Measurements from ENCODE around the gene RPS29.
"Not testable (repeated sequence)": the region's sequence is repeated elsewhere in the genome, so short reads cannot be mapped to it uniquely, and the experiment has no call there.

RPS29 gene

GRCh38 chr14:49585803-49586672 lies at the start of gene RPS29:
RPS29 (minus strand) TSS chr14:49586380; CDS start chr14:49586346, 34 bp downstream.
- DNase-seq (ENCODE audit: low read depth in 3 of 3): peak; percentile 95 to 98 (median 98)

GRCh38 chr14:49634547-49635334 lies 48.6 kb upstream of the RPS29 start, which contains the start of gene DNAAF2:
DNAAF2 (minus strand) TSS chr14:49635244; CDS start chr14:49635149, 95 bp downstream.
- peak; percentile 43 to 49 (median 45) for DNase-seq (ENCODE audit: low read depth in 3 of 3)

DNA sequence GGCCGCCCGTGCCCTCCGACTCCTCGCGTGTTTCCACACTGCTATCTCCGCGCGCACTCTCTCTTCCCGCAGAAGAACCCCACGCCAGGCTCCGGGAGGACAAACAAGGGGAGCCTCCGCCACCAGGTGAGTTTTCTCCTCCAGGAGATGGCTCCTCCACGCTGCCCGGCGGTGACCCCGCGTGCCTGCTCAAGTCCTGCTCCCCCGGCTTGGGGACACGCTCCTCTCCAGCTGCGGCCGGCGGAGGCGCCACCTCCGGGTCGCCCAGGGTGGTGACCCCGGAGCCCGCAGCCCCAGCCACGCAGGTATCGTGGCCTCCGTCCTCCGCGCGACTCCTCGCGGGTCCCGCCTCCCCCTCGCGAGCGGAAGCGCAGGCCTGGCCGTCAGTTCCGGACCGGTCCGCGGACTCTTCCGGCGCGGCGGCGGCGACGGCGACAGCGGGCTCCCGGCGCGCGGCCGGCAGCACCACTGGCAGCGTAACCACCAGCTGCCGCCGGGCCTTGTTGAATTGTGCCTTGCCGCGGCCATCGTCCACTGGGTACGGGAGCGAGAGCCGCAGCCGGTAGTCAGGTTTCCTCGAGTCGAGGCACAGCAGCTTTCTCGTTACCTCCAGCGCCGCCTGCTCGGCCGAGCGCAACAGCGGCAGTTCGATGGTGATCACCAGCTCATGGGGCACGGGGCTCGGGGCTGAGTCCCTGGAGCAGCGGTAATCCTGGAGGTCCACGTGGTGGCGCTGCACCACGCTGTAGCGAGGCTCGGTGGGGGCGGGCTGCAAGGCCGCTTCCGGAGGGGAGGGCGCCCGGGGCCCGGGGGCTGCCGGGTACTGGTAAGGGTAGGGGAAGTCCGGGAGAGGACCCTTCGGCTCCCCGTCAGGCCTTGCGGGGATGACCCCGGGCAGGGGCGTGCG lies 47.7 kb upstream of the RPS29 start:
- DNase-seq (ENCODE audit: low read depth in 3 of 3): peak; percentile 88 to 92 (median 91)

- no peak for DNase-seq (ENCODE audit: low read depth in 3 of 3)
Observed at GRCh38 chr14:49623941-49624839, 38.0 kb upstream of the RPS29 start.

DNA sequence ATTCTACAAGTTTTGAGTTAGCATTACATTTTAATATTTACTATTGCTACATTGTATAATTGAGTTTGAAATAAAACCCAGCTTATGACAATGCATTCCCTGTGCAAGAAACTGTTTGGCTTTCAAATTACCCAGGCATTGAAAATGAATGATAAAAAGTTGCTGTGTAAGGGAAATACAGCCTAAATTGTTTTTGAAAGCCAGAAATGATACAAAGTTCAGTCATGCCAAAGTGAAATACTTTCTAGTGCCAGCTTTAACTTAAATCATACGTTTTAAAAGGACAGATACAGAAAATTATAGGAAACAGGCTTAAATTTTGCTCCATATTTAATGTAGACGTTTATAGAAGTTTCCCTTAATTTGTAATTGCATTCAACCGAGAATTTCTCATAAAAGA lies 37.2 kb upstream of the RPS29 start:
- no peak for DNase-seq (ENCODE audit: low read depth in 3 of 3)

- no peak for DNase-seq (ENCODE audit: low read depth in 3 of 3)
Observed at GRCh38 chr14:49622022-49622607, 35.9 kb upstream of the RPS29 start.

- DNase-seq (ENCODE audit: low read depth in 3 of 3): no peak
Observed at GRCh38 chr14:49621114-49621881, 35.1 kb upstream of the RPS29 start.

DNA sequence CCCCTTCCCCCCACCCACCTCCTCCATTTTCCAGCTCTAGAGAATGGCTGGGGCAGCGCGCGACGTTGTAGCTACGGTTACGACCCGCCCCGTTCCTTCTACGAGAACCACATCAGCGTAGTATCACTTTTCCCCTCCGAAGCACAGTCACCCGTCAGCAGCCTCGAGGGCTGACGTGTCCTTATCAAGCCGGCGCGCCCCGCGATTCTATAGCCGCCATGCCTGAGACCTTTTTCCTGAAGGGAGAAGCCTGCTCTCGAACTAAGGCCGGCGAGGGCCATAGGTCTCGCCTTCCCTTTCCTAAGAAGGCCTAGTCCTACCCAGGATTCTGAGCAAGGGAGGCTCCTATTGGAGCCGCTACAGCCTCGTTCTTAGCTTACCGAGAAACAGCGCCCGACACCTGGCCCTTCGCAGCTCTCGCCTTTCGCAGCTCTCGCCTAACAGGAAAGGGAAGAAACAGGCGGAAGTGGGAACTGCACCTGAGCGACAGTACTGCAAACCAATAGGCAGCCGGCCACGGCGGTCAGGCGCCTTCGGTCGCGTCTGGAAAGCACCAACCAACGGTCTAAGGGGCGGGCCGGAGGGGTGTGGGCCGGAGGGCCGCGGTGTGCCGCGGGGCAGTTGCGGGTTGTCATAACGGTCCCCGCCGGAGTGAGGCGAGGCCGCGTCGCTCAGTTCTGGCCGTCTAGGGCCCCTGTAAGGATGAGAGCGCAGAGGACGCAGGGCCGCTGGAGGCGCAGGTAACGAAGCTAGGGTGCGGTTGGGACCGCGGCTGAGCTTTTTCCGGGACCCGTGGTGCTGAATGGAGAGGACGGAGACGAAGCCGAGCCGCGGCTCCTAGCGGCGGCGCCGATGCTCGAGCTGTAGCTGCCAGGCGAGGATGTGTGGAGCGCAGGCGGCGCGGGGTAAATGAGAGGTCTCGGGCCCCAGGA lies 34.3 kb upstream of the RPS29 start, which contains the start of the genes MGAT2 and RPL36AL:
Gene MGAT2 (plus strand): TSS at position 618 of the 932 bp plus-strand sequence. CDS start 470 bp downstream, outside the sequence.
Gene RPL36AL (minus strand): TSS at position 445 of the 932 bp plus-strand sequence. CDS start 1,522 bp downstream, outside the sequence.
- peak; percentile 84 to 92 (median 89) for DNase-seq (ENCODE audit: low read depth in 3 of 3)

GRCh38 chr14:49619730-49620129 lies 33.5 kb upstream of the RPS29 start:
- no peak for DNase-seq (ENCODE audit: low read depth in 3 of 3)

DNA sequence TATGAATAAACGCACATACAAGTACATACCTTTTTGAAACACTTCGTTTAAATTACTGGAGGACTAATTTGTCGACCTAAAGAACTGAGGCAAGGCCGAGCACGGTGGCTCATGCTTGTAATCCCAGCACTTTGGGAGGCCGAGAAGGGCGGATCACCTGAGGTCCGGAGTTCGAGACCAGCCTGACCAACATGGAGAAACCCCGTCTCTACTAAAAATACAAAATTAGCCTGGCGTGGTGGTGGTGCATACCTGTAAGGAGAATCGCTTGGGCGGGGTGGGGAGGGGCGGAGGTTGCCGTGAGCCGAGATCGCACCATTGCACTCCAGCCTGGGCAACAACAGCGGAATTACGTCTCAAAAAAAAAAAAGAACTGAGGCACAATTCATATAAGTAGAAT lies 33.1 kb upstream of the RPS29 start:
- not testable (repeated sequence) for DNase-seq (ENCODE audit: low read depth in 3 of 3)

- DNase-seq (ENCODE audit: low read depth in 3 of 3): no peak
Observed at GRCh38 chr14:49617852-49618519, 31.8 kb upstream of the RPS29 start.

DNA sequence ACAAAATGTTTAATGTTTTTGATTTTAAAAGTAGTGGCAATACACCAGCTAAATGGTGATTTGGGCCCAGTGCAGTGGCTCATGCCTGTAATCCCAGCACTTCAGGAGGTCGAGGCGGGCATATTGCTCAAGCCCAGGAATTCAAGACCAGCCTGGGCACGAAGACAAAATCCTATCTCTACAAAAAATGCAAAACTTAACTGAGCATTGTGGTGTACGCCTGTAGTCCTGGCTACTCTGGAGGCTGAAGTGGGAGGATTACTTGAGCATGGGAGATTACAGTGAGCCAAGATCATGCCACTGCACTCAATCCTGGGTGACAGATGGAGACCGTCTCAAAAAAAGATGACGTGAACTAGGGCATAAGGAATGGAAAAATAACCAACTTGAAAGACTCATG lies 29.6 kb upstream of the RPS29 start:
- DNase-seq (ENCODE audit: low read depth in 3 of 3): no peak

- no peak for DNase-seq (ENCODE audit: low read depth in 3 of 3)
Observed at GRCh38 chr14:49614196-49614595, 28.0 kb upstream of the RPS29 start.

DNA sequence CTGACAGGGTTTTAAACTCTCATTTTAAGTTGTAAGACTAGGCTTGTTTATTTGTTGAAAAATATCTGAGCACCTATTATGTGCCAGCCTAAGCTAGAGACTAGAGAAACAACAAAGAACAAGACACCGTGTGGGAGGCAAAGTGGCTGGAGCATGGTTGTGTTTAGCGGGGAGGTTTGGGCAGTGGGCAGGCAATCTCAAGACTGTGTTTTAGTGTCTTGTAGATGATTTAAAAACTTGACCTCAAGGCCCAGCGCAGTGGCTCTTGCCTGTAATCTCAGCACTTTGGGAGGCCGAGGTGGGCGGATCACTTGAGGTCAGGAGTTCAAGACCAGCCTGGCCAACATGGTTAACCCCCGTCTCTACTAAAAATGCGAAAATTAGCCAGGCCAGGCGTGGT lies 26.5 kb upstream of the RPS29 start:
- DNase-seq (ENCODE audit: low read depth in 3 of 3): no peak

DNA sequence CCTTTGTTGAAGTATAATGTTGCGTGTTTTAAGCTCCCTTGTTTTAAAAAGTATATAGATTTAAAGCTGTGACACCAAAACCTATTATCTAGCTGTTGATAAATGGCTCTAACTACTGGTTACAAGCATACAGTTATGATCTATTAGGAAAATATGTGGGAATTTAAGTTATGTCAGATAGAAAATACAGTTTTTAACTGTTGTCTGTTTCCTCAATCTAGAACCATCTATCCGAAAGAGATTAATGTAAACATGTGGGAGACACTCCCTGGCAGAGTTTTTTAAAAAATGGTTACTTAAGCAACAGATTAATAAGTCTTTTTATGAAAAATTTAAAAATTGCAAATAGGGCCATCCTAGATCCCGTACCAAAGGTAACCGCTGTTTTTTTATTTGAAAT lies 26.1 kb upstream of the RPS29 start:
- DNase-seq (ENCODE audit: low read depth in 3 of 3): no peak

- DNase-seq (ENCODE audit: low read depth in 3 of 3): no peak
Observed at GRCh38 chr14:49607583-49607982, 21.4 kb upstream of the RPS29 start.
